ENCODE measurements around the gene LENG9.

GRCh38 chr19:54436628-54437252 is 26.8 kb downstream of the LENG9 start:
- no peak for TF ChIP-seq CTCF (IDR thresholded peaks at IDR 0.05; ENCODE audit: low read depth, low read length)
- TF ChIP-seq MAX (IDR thresholded peaks at IDR 0.05; ENCODE audit: low read depth, low read length) = no peak

Measured in NB4 (cell line).